GM19324 (cell line): ENCODE data around the gene CORO2B.
"Not testable (repeated sequence)": the region's sequence is repeated elsewhere in the genome, so short reads cannot be mapped to it uniquely, and the experiment has no call there.

Experiments used
- ATAC-seq: cut with Tn5 transposase; IDR thresholded peaks from one replicate; pipeline ENCODE4 v1.9.1; 2021; ENCODE audit warnings: mild to moderate bottlenecking, moderate library complexity; ENCODE audit not compliant: unreplicated experiment, low FRiP score

Gene CORO2B

DNA sequence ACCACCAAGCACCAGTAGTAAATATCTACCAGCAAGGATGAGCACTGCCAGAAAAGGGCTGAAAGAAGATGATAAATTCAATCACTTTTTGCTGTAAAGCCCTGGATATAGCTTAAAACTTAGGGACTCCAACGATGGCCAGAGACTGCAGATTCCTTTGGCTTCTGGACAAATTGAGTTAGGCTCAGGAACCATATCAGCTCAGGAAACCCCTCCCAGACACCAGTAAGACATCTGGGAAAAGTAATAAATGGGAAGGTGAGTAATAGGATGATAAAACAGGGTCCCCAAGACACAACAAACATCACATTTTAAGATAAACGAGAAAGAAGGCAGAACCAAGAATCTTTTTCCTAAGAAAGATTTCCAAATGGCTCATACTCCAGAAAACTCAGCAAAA is 176.9 kb downstream of the CORO2B start:
- ATAC-seq: no peak

DNA sequence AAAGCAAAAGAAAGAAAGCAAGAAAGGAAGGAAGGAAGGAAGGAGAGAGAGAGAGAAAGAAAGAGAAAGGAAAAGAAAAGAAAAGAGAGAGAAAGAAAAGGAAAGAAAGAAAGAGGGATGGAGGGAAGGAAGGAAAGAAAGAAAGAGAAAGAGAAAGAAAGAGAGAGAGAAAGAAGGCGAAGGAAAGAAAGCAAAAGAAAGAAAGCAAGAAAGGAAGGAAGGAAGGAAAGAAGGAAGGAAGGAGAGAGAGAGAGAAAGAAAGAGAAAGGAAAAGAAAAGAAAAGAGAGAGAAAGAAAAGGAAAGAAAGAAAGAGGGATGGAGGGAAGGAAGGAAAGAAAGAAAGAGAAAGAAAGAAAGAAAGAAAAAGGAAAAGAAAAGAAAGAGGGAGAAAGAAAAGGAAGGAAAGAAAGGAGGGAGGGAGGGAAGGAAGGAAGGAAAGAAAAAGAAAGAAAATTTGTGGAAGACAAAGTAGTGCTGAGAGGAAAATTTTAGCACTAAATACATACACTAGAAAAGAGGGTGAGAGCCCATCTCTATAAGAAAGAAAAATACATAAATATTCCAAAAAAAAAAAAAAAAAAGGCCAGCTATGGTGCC is 181.3 kb downstream of the CORO2B start:
- ATAC-seq: not testable (repeated sequence)

DNA sequence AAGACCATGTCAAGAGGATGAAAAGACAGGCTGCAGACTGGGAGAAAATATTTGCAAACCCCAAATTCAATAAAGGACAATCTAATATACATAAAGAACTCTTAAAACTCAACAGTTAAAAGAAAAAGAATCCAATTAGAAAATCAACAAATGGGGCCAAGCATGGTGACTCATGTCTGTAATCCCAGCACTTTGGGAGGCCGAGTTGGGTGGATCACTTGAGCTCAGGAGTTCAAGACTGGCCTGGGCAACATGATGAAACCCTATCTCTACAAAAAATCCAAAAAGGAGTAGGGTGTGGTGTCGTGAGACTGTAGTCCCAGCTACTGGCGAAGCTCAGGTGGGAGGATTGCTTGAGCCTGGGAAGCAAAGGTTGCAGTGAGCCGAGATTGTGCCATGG is 184.3 kb downstream of the CORO2B start:
- ATAC-seq: no peak

DNA sequence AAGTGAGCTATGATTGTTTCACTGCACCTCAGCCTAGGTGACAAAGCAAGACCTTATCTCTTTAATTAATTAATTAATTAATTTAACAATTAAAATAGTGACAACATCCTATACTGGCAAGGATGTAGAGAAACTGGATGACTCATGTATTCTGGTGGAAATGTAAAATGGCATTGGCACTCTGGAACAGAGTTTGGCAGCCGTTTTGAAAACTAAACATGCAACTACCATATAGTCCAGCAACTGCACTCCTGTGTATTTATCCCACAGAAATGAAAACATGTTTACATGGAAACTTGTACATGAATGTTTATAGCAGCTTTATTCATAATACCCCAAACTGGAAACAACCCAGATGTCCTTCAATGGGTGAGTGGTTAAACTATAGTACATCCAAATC is 185.3 kb downstream of the CORO2B start:
- no peak for ATAC-seq

DNA sequence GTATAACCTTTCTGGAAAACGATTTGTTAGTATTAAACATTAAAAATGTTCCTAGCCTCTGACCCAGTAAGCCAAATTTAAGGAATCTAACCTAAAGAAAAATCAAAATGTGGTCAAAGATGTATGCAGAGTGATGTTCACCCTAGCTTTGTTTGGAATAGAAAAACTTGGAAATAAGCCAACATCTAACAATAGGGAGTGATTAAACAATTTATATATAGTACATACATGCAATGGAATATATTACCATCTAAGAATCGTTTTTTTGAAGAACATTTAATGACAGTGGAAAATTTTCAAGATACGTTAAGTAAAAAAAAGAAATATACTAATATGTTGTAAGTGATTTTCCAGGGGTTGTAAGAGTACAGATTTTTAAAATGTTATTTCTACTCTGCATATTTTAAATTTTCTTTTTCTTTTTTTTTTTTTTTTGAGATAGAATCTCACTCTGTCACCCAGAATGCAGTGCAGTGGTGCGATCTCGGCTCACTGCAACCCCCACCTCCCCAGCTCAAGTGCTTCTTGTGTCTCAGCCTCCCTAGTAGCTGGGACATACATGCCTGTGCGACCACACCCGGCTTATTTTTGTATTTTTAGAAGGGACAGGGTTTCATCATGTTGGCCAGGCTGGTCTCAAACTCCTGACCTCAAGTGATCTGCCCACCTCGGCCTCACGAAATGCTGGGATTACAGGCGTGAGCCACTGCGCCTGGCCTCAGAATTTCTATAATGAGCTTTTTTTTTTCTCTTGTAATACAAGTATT is 187.0 kb downstream of the CORO2B start:
- no peak for ATAC-seq

DNA sequence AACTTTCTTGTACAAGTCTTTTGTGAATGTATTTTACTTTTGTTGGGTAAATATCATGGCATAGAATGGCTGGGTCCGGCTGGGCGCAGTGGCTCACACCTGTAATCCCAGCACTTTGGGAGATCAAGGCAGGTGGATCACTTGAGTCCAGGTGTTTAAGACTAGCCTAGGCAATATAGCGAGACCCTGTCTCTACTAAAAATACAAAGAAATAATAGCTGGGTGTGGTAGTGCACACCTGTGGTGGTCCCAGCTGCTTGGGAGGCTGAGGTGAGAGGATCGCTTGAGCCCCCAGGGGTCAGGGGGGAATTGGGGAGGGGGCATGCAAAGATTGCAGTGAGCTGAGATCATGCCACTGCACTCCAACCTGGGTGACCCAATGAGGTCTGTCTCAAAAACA is 189.0 kb downstream of the CORO2B start:
- ATAC-seq: no peak

DNA sequence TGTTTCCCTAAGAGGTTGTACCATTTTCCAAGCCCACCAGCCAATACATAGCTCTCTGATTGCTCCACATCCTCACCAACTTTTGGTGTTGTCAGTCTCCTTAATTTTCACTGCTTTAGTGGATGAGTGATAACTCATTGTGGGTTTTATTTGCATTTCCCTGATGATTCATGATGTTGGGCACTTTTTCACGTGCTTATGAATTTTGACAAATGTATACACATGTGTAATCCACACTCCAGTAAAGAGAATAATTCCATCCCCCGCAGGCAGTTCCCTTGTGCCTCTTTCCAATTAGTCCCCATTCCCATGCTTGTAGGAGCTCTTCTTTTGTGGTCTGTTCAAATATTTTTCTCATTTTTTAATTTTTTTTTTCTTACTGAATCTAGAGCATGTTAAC is 189.5 kb downstream of the CORO2B start:
- ATAC-seq: no peak

DNA sequence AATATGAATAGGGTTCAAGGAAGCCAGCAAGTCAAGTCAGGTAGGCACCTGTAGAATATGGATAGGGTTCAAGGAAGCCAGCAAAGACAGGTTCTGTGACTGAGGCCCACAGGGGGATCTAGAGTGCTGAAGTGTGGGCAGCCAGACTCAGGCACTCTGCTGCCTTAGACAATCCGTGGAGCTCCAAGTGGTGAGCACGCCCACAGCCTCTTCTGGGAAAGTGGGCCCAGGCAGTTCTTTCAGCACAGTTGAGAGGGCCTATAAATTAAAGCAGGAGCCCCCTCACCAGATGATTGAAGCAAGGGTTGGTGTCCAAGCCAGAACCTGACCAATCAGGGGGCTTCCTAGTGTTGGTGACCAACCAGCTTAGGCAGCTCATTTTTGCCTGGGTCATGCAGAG is 190.9 kb downstream of the CORO2B start:
- no peak for ATAC-seq

DNA sequence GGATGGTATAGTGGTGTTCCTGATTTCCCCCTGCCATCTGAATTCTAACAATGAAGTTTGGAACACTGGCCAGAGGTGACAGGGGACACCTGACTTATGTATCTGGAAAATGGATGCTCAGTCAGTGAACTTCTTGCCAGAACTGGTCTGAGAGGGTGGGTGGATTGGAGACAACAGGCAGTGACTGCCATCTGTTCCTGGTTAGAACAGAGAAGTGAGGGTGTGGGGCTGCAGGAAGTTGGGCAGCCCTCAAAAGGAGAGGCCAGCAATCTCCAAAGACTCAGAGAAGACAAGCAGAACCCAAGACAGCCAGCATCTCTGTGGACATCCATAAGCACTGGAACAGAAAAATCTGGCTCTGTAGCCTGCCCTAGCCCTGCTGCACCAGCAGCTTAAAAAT is 191.4 kb downstream of the CORO2B start:
- ATAC-seq: no peak

DNA sequence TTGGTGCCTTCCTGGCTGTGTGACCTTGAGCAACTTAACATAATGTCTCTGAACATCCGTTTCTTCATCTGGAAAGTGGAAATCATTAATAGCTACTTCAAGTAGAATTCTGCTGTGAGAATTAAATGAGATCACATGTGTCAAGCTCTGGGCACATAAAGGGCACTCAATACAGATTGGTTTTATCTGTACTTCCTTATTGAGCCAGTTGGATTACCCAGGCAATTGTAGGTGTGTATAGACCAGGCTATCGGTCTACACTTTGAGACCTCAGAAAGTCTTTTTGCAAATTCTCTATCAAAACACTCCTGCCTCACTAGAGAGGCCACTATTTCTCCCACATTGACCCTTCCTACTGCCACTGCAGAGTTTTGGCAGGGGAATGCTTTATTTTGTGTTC is 194.2 kb downstream of the CORO2B start:
- ATAC-seq: no peak

DNA sequence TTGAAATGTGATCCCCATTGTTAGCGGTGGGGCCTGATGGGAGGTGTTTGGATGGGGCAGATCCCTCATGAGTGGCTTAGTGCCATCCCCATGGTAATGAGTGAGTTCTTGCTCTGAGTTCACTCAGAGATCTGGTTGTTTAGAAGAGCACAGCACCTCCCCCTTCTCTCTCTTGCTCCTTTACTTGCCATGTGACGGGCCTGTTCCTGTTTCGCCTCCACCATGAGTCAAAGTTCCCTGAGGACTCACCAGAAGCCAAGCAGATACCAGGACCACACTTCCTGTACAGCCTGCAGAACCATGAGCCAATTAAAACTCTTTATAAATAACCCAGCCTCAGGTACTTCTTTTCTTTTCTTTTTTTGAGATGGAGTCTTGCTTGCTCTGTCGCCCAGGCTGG is 195.3 kb downstream of the CORO2B start:
- no peak for ATAC-seq

DNA sequence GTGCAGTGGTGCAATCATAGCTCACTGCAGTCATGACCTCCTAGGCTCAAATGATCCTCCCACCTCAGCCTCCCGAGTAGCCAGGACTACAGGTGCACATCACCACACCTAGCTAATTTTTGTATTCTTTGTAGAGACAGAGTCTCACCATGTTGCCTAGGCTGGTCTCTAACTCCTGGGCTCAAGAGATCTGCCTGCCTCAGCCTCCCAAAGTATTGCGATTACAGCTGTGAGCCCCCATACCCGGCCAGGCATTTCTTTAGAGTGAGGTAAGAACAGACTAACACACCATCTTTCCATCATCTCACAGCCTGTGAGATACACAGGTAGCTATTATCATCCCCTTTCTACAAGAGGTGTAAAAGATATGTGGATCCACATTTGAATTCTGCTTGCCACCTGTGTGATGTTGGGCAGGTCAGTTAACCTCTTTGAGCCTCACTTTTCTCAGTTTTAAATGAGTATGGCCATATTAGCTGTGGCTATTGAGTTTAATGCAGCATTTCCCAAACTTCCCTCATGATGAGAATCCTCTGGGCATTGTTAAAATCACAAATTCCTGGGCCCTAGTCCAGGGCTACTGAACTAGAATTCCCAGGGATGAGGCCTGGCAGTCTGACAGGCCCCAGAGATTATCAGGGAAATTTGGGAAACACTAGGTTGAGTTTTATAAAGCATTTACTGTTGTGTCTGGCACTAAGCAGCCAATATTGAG is 195.9 kb downstream of the CORO2B start:
- ATAC-seq: no peak

DNA sequence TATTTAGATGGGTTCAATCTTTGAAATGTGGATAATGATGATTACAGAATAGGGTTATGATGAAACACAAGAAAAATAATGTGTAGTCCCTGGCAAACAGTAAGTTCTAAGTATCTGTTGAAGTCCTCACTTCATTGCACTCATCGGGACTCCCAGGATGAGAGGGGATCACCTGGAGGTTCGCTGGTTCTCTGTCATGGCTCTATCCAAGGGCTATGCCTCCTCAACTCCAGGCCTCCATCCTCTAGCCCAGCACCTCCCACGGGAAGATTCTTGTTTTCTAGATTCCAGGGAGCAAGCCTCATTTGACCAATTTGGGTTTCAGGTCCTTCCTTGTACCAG is 196.4 kb downstream of the CORO2B start:
- ATAC-seq: no peak

DNA sequence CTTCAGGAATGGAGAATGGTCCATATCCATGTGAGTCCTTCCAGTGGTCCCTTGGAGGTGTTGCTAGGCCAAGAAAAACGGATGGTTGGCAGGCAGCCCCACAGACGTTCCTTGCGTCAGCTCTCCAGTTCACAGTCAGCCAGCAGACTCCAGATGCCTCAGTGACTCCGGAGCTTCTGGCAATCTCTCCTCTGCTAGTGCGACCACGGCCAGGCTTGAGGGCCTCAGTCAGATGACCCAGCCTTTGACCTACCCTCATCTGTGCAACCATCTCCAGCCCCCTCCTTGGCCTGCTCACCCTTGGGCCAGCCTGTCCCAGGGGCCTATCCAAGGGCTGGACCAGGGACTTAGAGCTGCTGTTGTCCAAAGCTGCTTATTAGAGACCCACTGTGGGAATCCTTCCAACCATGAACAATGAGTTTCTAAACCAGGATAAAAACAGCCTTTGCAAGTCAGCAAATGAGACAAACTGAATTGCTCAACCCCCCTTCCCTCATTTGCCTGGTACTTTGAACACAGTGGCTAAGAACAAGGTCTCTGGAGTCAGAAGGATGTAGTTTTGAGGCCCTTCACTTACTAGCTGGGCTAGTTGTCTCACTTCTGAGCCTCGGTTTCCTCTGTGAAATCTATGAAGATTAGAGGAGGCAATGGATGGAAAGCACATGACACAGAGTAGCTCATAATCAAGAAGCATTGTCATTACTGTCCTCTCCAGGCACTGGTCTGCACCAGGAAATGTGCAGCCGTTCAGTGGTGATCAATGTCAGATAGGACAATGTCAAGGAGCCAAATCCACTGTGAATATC is 197.1 kb downstream of the CORO2B start:
- no peak for ATAC-seq

DNA sequence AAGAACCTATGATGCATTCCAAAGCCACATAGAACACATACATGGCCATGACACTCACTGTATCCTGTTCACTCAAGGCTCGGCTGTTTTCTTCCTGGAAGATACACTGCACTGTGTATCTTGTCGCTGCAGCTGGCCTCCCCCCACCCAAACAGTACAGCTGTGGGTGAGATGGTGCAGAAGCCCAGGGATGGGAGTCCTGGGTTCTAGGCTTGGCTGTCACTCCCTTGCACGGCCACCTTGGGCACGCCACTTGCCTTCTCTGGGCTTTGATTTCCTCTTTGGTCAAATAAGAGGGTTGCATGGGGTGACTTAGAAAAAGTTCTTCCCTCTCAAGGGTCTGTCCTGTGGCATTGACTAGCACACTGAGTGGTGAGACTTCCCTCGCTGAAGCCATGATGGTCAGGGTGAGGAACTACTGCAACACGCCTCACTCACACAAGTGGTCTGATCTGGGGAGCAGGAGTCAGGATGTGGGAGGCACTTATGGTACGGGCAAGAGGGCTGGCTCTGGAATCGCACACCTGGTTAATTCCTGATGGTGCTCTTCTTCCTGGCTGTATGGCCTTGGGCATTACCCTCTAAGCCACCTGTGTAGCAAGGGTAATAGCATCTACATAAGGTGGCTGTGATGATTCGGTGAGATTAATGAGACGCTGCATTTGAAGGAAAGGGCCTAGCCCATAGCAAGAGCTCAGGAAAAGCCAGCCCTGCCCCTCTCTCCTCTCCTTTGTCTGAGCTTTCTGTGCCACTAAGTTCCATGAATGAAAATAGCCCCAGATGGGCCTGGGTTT is 197.9 kb downstream of the CORO2B start:
- no peak for ATAC-seq
